Myocyte (in vitro differentiated cells): Measurements from ENCODE around the gene RBM11. TPM values are rescaled to one million over a fixed set of nuclear protein-coding genes. Genes with fewer than 3 reads are reported as not detected.

Source experiments
- DNase-seq: peaks from one replicate; pipeline ENCODE4 v3.0.0-alpha.2; 2012; ENCODE audit warnings: low read depth
- total RNA-seq: library from RNA; depleted of rRNA; stranded (reverse); fragments of >200 nt; gene quantifications from 2 replicates; pipeline ENCODE4 v1.2.3, GENCODE V29; 2014

RBM11 gene
- total RNA-seq, 1 donor from 2014 or later, result not detected

GRCh38 chr21:14270631-14271030, 54.7 kb downstream of the RBM11 start:
- DNase-seq, result no peak

- DNase-seq, result no peak
Measured at GRCh38 chr21:14271053-14271452, 55.1 kb downstream of the RBM11 start.

GRCh38 chr21:14271641-14272040, 55.7 kb downstream of the RBM11 start:
- DNase-seq, result no peak

GRCh38 chr21:14273736-14274538, 58.0 kb downstream of the RBM11 start:
- DNase-seq, result no peak

GRCh38 chr21:14275702-14276205, 59.8 kb downstream of the RBM11 start:
- no peak for DNase-seq

Other genes with a start within 250 kb of the RBM11 start
- not detected in 2 replicates for gene LIPI, start 5.2 kb upstream of the RBM11 start, total RNA-seq
- gene HSPA13, start 167.0 kb downstream of the RBM11 start, total RNA-seq, result 38.1 and 45.3 TPM in 2 replicates